Ascending aorta (tissue), 2 donors: Measurements from ENCODE around the gene MRM2. TPM values are rescaled to one million over a fixed set of nuclear protein-coding genes. Genes with fewer than 3 reads are reported as not detected.

Experiments
- DNase-seq, 2 donors: peaks; one replicate each; pipeline ENCODE4 v3.0.0-alpha.2; 2019; ENCODE audit warnings: low spot score in 2 of 2
- H3K27ac ChIP-seq, 2 donors: fragments of 200-600 bp; sonication (generic); one replicate each; pipeline ENCODE4 v1.5.1; 2016 to 2017; ENCODE audit warnings: mild to moderate bottlenecking in 1 of 2
- H3K27me3 ChIP-seq: fragments of 200-600 bp; sonication (generic); one replicate; pipeline ENCODE4 v1.5.1; 2017
- H3K36me3 ChIP-seq, 2 donors: fragments of 200-600 bp; sonication (generic); one replicate each; pipeline ENCODE4 v1.5.1; 2016
- H3K4me1 ChIP-seq, 2 donors: fragments of 200-600 bp; sonication (generic); one replicate each; pipeline ENCODE4 v1.5.1; 2016 to 2017; ENCODE audit warnings: mild to moderate bottlenecking in 1 of 2
- H3K4me3 ChIP-seq, 2 donors: fragments of 200-600 bp; sonication (generic); one replicate each; pipeline ENCODE4 v1.5.1; 2016 to 2017; ENCODE audit warnings: mild to moderate bottlenecking in 1 of 2
- H3K9me3 ChIP-seq, 2 donors: fragments of 200-600 bp; sonication (generic); one replicate each; pipeline ENCODE4 v1.5.1; 2016
- CTCF ChIP-seq, 3 experiments: fragments of 200-600 bp in 2 of 3; fragments of 450-650 bp in 1 of 3; sonication (generic) in 2 of 3; IDR thresholded peaks; one replicate each; pipeline ENCODE4 v1.5.1; 2016 to 2019; ENCODE audit warnings: antibody characterized with exemption in 3 of 3, mild to moderate bottlenecking in 1 of 3, moderate library complexity in 1 of 3
- intact Hi-C: fragments of 100-400 bp; cut with DNase I; formaldehyde crosslinking; loops from one replicate; pipeline ENCODE4 v1.15.1; 2023
- total RNA-seq: library from RNA; depleted of rRNA; stranded (reverse); fragments of >200 nt; gene quantifications from one replicate; pipeline ENCODE4 v1.1.0, GENCODE V29; 2016

Gene MRM2
- total RNA-seq, 1 donor from 2014 or later = 6.7 TPM

- Histone ChIP-seq H3K4me3 (no peak overlapping the region), H3K27ac (no peak overlapping the region), H3K36me3 (peaks cover 9 to 15% of the 10 kb centered on the region in 2 donors), H3K9me3 (no peaks in the 10 kb centered on the region), H3K4me1 (no peaks in the 10 kb centered on the region), H3K27me3 (no peaks in the 10 kb centered on the region)
- intact Hi-C loops = no loop called here
- TF ChIP-seq CTCF (IDR thresholded peaks at IDR 0.05) = no peak
- DNase-seq = no peak
These were observed 21.2 kb upstream of the MRM2 start for GRCh38 chr7:2263176-2263575.

DNA sequence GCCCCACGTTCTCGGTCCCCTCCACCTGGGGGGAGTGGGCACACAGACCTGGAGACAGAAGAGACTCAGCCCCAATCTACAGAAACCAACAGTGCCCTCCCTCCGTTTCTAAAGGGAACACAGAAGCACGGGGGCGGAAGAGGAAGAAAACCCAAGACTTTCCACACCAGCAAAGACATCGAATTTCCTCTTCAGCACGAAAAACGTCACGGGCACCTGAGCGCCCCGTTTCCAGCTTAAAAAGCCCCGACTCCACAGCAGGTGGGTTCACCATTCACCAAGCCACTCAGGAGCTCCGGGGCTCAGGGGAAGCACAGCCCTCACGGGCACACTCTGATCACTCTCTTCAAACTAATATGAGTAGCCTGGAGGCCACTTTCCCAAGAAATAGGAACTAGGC is 19.6 kb upstream of the MRM2 start:
- Histone ChIP-seq H3K27ac (peak overlapping the region in 1 of 2 donors; percentile 2), H3K4me3 (no peak overlapping the region), H3K36me3 (peaks cover 9 to 24% of the 10 kb centered on the region in 2 donors), H3K27me3 (no peaks in the 10 kb centered on the region), H3K4me1 (no peaks in the 10 kb centered on the region), H3K9me3 (no peaks in the 10 kb centered on the region)
- no peak for TF ChIP-seq CTCF (IDR thresholded peaks at IDR 0.05)
- DNase-seq = no peak
- intact Hi-C loops = no loop called here

DNA sequence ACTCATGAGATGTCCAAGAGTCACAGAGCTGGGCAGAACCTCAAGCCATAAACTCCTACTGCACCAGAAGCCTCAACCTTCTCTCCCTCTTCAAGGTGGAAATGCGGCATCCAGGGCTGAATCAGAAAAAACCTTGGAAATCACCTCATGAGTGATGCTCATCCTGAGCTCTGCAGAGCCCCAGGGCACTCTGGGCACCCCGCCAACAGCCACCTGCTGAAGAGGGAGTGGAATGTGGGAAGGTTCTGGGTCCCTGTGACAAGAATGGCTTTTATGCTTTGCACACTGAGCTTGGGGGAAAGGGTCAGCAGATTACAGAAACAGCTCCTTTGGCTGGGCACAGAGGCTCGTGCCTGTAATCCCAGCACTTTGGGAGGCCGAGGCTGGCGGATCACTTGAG is 18.8 kb upstream of the MRM2 start:
- no peak for TF ChIP-seq CTCF (IDR thresholded peaks at IDR 0.05)
- DNase-seq = no peak
- intact Hi-C loops = no loop called here
- H3K27me3 ChIP-seq = no peaks in the 10 kb centered on the region
- no peak overlapping the region for H3K4me3 ChIP-seq
- no peak overlapping the region for H3K27ac ChIP-seq
- peaks cover 9 to 28% of the 10 kb centered on the region in 2 donors for H3K36me3 ChIP-seq
- no peaks in the 10 kb centered on the region for H3K4me1 ChIP-seq
- H3K9me3 ChIP-seq = no peaks in the 10 kb centered on the region

GRCh38 chr7:2259480-2259879 is 17.5 kb upstream of the MRM2 start:
- H3K9me3 ChIP-seq = no peaks in the 10 kb centered on the region
- no peaks in the 10 kb centered on the region for H3K4me1 ChIP-seq
- no peak for TF ChIP-seq CTCF (IDR thresholded peaks at IDR 0.05)
- no peak overlapping the region for H3K27ac ChIP-seq
- no peak for DNase-seq
- no peaks in the 10 kb centered on the region for H3K27me3 ChIP-seq
- intact Hi-C loops = no loop called here
- no peak overlapping the region for H3K4me3 ChIP-seq
- H3K36me3 ChIP-seq = peaks cover 11 to 35% of the 10 kb centered on the region in 2 donors

DNA sequence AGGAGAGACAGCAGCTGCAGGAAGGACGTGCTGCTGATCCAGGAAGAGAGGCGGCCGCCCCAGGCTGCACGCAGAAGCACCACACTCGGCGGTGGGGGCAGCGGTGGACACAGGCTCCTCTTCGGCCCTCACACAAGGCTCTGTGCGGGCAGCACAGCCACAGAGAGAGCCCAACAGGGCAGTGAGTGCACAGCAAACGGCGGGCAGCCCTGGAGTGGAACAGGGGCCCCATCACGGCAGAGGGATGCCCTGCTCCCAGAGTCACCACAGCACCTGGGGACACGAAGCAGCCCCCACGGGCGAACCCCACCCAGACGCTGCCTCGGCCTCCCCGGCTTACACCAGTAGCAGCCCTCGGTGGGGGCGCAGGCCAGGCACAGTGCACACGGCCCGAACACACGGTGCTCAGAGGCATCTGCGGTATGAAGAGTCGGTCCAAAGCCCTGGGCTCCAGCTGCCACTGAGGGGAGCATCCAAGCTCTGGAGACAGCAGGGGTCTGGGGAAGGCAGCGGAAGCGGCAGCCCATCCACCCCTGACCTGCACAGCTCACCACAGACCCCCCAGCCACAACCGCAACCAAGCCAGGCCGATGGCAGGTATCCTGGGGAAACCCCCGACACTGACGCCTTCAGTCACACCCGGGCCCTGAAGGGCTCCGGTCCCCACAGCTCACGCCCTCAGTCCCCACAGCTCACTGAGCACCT is 16.8 kb upstream of the MRM2 start:
- intact Hi-C loops = no loop called here
- no peak overlapping the region for H3K4me3 ChIP-seq
- no peak for DNase-seq
- H3K4me1 ChIP-seq = no peaks in the 10 kb centered on the region
- no peaks in the 10 kb centered on the region for H3K27me3 ChIP-seq
- TF ChIP-seq CTCF (IDR thresholded peaks at IDR 0.05) = no peak
- no peaks in the 10 kb centered on the region for H3K9me3 ChIP-seq
- no peak overlapping the region for H3K27ac ChIP-seq
- H3K36me3 ChIP-seq = peaks cover 14 to 31% of the 10 kb centered on the region in 2 donors
